ENCODE data around the gene PLPPR3. TPM values are rescaled to one million over a fixed set of nuclear protein-coding genes. Genes with fewer than 3 reads are reported as not detected.

The PLPPR3 gene
- total RNA-seq, 2 donors from 2014 or later = 110 to 111 TPM

GRCh38 chr19:853014-853585 is 31.3 kb upstream of the PLPPR3 start:
- WGBS, 2 experiments (ENCODE audit: insufficient coverage in 1 of 2, insufficient read length in 1 of 2) = 89 to 93% methylated on average over 32 to 67 of the region's 67 CpGs
- no peak overlapping the region for H3K4me3 Mint-ChIP-seq
- Histone ChIP-seq H3K36me3 (ENCODE audit: control insufficient read depth, insufficient read depth, low read length) (no peaks in the 10 kb centered on the region), H3K27me3 (ENCODE audit: control insufficient read depth, insufficient read depth, low read length, poor library complexity, severe bottlenecking) (no peaks in the 10 kb centered on the region), H3K4me1 (ENCODE audit: control insufficient read depth, insufficient read depth, low read length) (no peaks in the 10 kb centered on the region), H3K27ac (ENCODE audit: low read depth, low read length) (no peak overlapping the region), H3K9ac (ENCODE audit: extremely low read depth, low read length, poor library complexity, severe bottlenecking) (no peak overlapping the region), H3K9me3 (ENCODE audit: control insufficient read depth, low read length) (no peaks in the 10 kb centered on the region), H3K4me3 (ENCODE audit: low read length) (no peak overlapping the region)
- DNase-seq = no peak
- no peak for TF ChIP-seq CTCF (conservative IDR thresholded peaks at IDR 0.05)
- no peak overlapping the region for H3K27ac Mint-ChIP-seq
- H3K9me3 Mint-ChIP-seq = no peaks in the 10 kb centered on the region
- H3K4me1 Mint-ChIP-seq = no peaks in the 10 kb centered on the region
- peaks cover 8% of the 10 kb centered on the region for H3K27me3 Mint-ChIP-seq (ENCODE audit: insufficient read depth)
- H3K36me3 Mint-ChIP-seq (ENCODE audit: low read depth) = no peaks in the 10 kb centered on the region

- Histone ChIP-seq H3K27me3 (ENCODE audit: control insufficient read depth, insufficient read depth, low read length, poor library complexity, severe bottlenecking) (no peaks in the 10 kb centered on the region), H3K9ac (ENCODE audit: extremely low read depth, low read length, poor library complexity, severe bottlenecking) (no peak within 1 kb of the TSS), H3K27ac (ENCODE audit: low read depth, low read length) (no peak within 1 kb of the TSS), H3K4me1 (ENCODE audit: control insufficient read depth, insufficient read depth, low read length) (no peaks in the 10 kb centered on the region), H3K36me3 (ENCODE audit: control insufficient read depth, insufficient read depth, low read length) (no peaks in the 10 kb centered on the region), H3K4me3 (ENCODE audit: low read length) (no peak within 1 kb of the TSS), H3K9me3 (ENCODE audit: control insufficient read depth, low read length) (no peaks in the 10 kb centered on the region)
- no peaks in the 10 kb centered on the region for H3K9me3 Mint-ChIP-seq
- no peak within 1 kb of the TSS for H3K4me3 Mint-ChIP-seq
- no peaks in the 10 kb centered on the region for H3K4me1 Mint-ChIP-seq
- peaks cover 3% of the 10 kb centered on the region for H3K27me3 Mint-ChIP-seq (ENCODE audit: insufficient read depth)
- H3K36me3 Mint-ChIP-seq (ENCODE audit: low read depth) = no peaks in the 10 kb centered on the region
- no peak for TF ChIP-seq CTCF (conservative IDR thresholded peaks at IDR 0.05)
- no peak for DNase-seq
- no peak within 1 kb of the TSS for H3K27ac Mint-ChIP-seq
- WGBS, 2 experiments (ENCODE audit: insufficient coverage in 1 of 2, insufficient read length in 1 of 2) = 89 to 90% methylated on average over 21 to 54 of the region's 55 CpGs
Measured at GRCh38 chr19:852136-853013, 30.6 kb upstream of the PLPPR3 start, which contains the start of gene ELANE. ELANE (plus strand) TSS chr19:852303; CDS start chr19:852329, 26 bp downstream.

- H3K4me3 ChIP-seq (ENCODE audit: low read length) = no peak overlapping the region
- Mint-ChIP-seq H3K27me3 (ENCODE audit: insufficient read depth) (peaks cover 7% of the 10 kb centered on the region), H3K36me3 (ENCODE audit: low read depth) (no peaks in the 10 kb centered on the region), H3K27ac (no peak overlapping the region), H3K4me3 (no peak overlapping the region), H3K9me3 (no peaks in the 10 kb centered on the region), H3K4me1 (no peaks in the 10 kb centered on the region)
- H3K36me3 ChIP-seq (ENCODE audit: control insufficient read depth, insufficient read depth, low read length) = no peaks in the 10 kb centered on the region
- H3K27me3 ChIP-seq (ENCODE audit: control insufficient read depth, insufficient read depth, low read length, poor library complexity, severe bottlenecking) = no peaks in the 10 kb centered on the region
- no peak for DNase-seq
- no peak overlapping the region for H3K9ac ChIP-seq (ENCODE audit: extremely low read depth, low read length, poor library complexity, severe bottlenecking)
- H3K4me1 ChIP-seq (ENCODE audit: control insufficient read depth, insufficient read depth, low read length) = no peaks in the 10 kb centered on the region
- 76 to 86% methylated on average over 13 of the region's 13 CpGs for WGBS, 2 experiments (ENCODE audit: insufficient coverage in 1 of 2, insufficient read length in 1 of 2)
- H3K9me3 ChIP-seq (ENCODE audit: control insufficient read depth, low read length) = no peaks in the 10 kb centered on the region
- no peak for TF ChIP-seq CTCF (conservative IDR thresholded peaks at IDR 0.05)
- H3K27ac ChIP-seq (ENCODE audit: low read depth, low read length) = peak overlapping the region; percentile 22
Measured at GRCh38 chr19:850979-851335, 29.2 kb upstream of the PLPPR3 start.
